Stimulated activated CD8-positive, alpha-beta memory T cell treated with anti-CD3 and anti-CD28 coated beads, Interleukin-7, amount 100 ng/mL, for 1 hour (primary cell): Measurements from ENCODE around the gene CNTN5.

Experiments
- DNase-seq, 2 donors: peaks; one replicate each; pipeline ENCODE4 v3.0.0-alpha.2; 2020; ENCODE audit warnings: low read depth in 2 of 2

The CNTN5 gene

GRCh38 chr11:99918761-99919160 is 898.0 kb downstream of the CNTN5 start:
- DNase-seq = no peak

GRCh38 chr11:99920956-99921355 is 900.2 kb downstream of the CNTN5 start:
- no peak for DNase-seq

GRCh38 chr11:99925968-99926367 is 905.2 kb downstream of the CNTN5 start:
- DNase-seq = no peak

GRCh38 chr11:99932684-99933083 is 911.9 kb downstream of the CNTN5 start:
- no peak for DNase-seq

- no peak for DNase-seq
These were observed 913.3 kb downstream of the CNTN5 start for GRCh38 chr11:99934008-99934407.

- no peak for DNase-seq
These were observed 916.6 kb downstream of the CNTN5 start for GRCh38 chr11:99937330-99937729.

- DNase-seq = no peak
These were observed 932.1 kb downstream of the CNTN5 start for GRCh38 chr11:99952816-99953215.

- DNase-seq = no peak
These were observed 939.8 kb downstream of the CNTN5 start for GRCh38 chr11:99960536-99960935.

- DNase-seq = no peak
These were observed 947.6 kb downstream of the CNTN5 start for GRCh38 chr11:99968336-99968735.

GRCh38 chr11:99973993-99974392 is 953.2 kb downstream of the CNTN5 start:
- no peak for DNase-seq

- no peak for DNase-seq
These were observed 958.3 kb downstream of the CNTN5 start for GRCh38 chr11:99979042-99979441.

GRCh38 chr11:99987821-99988470 is 967.2 kb downstream of the CNTN5 start:
- DNase-seq = no peak

GRCh38 chr11:99988471-99988837 is 967.7 kb downstream of the CNTN5 start:
- no peak for DNase-seq

- no peak for DNase-seq
These were observed 983.2 kb downstream of the CNTN5 start for GRCh38 chr11:100003985-100004384.

GRCh38 chr11:100004541-100004940 is 983.8 kb downstream of the CNTN5 start:
- DNase-seq = no peak

GRCh38 chr11:100008417-100008816 is 987.7 kb downstream of the CNTN5 start:
- no peak for DNase-seq

GRCh38 chr11:100009728-100010127 is 989.0 kb downstream of the CNTN5 start:
- no peak for DNase-seq

GRCh38 chr11:100010393-100010792 is 989.6 kb downstream of the CNTN5 start:
- no peak for DNase-seq

GRCh38 chr11:100011697-100012096 is 990.9 kb downstream of the CNTN5 start:
- no peak for DNase-seq

GRCh38 chr11:100013011-100013410 is 992.3 kb downstream of the CNTN5 start:
- DNase-seq = no peak

GRCh38 chr11:100031973-100032372 is 1011.2 kb downstream of the CNTN5 start:
- no peak for DNase-seq

GRCh38 chr11:100061006-100061405 is 1040.3 kb downstream of the CNTN5 start:
- no peak for DNase-seq

- DNase-seq = no peak
These were observed 1045.7 kb downstream of the CNTN5 start for GRCh38 chr11:100066399-100066798.

- no peak for DNase-seq
These were observed 1047.4 kb downstream of the CNTN5 start for GRCh38 chr11:100068116-100068515.
